ENCODE measurements around the gene VAX1.
"Not testable (repeated sequence)": the region's sequence is repeated elsewhere in the genome, so short reads cannot be mapped to it uniquely, and the experiment has no call there.

The VAX1 gene

GRCh38 chr10:117137911-117138642 is at the start of gene VAX1:
TSS of gene VAX1 (minus strand) at chr10:117138270. CDS start at chr10:117138056, 214 bp downstream.
- no peak for DNase-seq

- DNase-seq, result no peak
Observed at GRCh38 chr10:117186832-117187615, 49.0 kb upstream of the VAX1 start.

GRCh38 chr10:117185817-117186216 is 47.7 kb upstream of the VAX1 start:
- DNase-seq, result not testable (repeated sequence)

GRCh38 chr10:117184821-117185220 is 46.8 kb upstream of the VAX1 start:
- DNase-seq, result no peak

- DNase-seq, result no peak
Observed at GRCh38 chr10:117184296-117184695, 46.2 kb upstream of the VAX1 start.

- no peak for DNase-seq
Observed at GRCh38 chr10:117178190-117178589, 40.1 kb upstream of the VAX1 start.

- DNase-seq, result no peak
Observed at GRCh38 chr10:117175901-117176534, 37.9 kb upstream of the VAX1 start.

- DNase-seq, result no peak
Observed at GRCh38 chr10:117175215-117175900, 37.3 kb upstream of the VAX1 start.

- no peak for DNase-seq
Observed at GRCh38 chr10:117174439-117175214, 36.6 kb upstream of the VAX1 start.

GRCh38 chr10:117170244-117170643 is 32.2 kb upstream of the VAX1 start:
- DNase-seq, result no peak

GRCh38 chr10:117169480-117169879 is 31.4 kb upstream of the VAX1 start:
- DNase-seq, result no peak

- DNase-seq, result no peak
Observed at GRCh38 chr10:117168729-117169128, 30.7 kb upstream of the VAX1 start.

- DNase-seq, result no peak
Observed at GRCh38 chr10:117167789-117168674, 30.0 kb upstream of the VAX1 start.

GRCh38 chr10:117167346-117167788 is 29.3 kb upstream of the VAX1 start:
- DNase-seq, result no peak

GRCh38 chr10:117166418-117167345 is 28.6 kb upstream of the VAX1 start:
- DNase-seq, result no peak

GRCh38 chr10:117165538-117166417 is 27.7 kb upstream of the VAX1 start:
- DNase-seq, result no peak

GRCh38 chr10:117164592-117165537 is 26.8 kb upstream of the VAX1 start:
- no peak for DNase-seq

Measured in NCI-H524 treated with DMSO at 0.1 percent for 48 hours (cell line).